GM19455 (cell line): ENCODE results near the gene FEV.
"Not testable (repeated sequence)": the region's sequence is repeated elsewhere in the genome, so short reads cannot be mapped to it uniquely, and the experiment has no call there.

ENCODE experiments used
- ATAC-seq: cut with Tn5 transposase; IDR thresholded peaks from one replicate; pipeline ENCODE4 v1.9.1; 2021; ENCODE audit not compliant: unreplicated experiment

Gene FEV

GRCh38 chr2:218946621-218947020 lies 38.4 kb downstream of the FEV start:
- no peak for ATAC-seq

GRCh38 chr2:218944759-218945404 lies 40.1 kb downstream of the FEV start:
- ATAC-seq = no peak

- not testable (repeated sequence) for ATAC-seq
Measured at GRCh38 chr2:218931751-218932150, 53.2 kb downstream of the FEV start.
